Erythroblast (primary cell): ENCODE results near the gene FSTL4.
"Not testable (repeated sequence)": the region's sequence is repeated elsewhere in the genome, so short reads cannot be mapped to it uniquely, and the experiment has no call there.

ENCODE experiments used
- GATA1 ChIP-seq: IDR thresholded peaks from 2 replicates; pipeline ENCODE4 v1.6.1; 2011; ENCODE audit warnings: low read depth, mild to moderate bottlenecking, control low read depth, low read length, moderate library complexity
- POLR2A ChIP-seq: IDR thresholded peaks from 2 replicates; pipeline ENCODE4 v1.6.1; 2011; ENCODE audit warnings: mild to moderate bottlenecking, low read length

DNA sequence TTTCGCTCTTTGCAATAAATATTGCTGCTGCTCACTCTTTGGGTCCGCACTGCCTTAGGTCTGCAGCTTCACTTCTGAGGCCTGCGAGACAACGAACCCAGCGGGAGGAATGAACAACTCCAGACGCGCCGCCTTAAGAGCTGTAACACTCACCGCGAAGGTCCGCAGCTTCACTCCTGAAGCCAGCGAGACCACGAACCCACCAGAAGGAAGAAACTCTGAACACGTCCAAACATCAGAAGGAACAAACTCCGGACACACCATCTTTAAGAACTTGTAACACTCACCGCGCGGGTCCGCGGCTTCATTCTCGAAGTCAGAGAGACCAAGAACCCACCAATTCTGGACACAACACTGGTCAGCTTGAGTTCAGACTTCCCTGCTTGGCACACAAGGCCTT, 217.1 kb downstream of the FSTL4 start:
- TF ChIP-seq POLR2A, GATA1: not testable (repeated sequence)
